GM18873 (cell line): Measurements from ENCODE around the gene ARHGAP5.
"Not testable (repeated sequence)": the region's sequence is repeated elsewhere in the genome, so short reads cannot be mapped to it uniquely, and the experiment has no call there.

ENCODE experiments used
- ATAC-seq: cut with Tn5 transposase; IDR thresholded peaks from one replicate; pipeline ENCODE4 v1.9.1; 2021; ENCODE audit warnings: mild to moderate bottlenecking, moderate library complexity, moderate number of reproducible peaks; ENCODE audit not compliant: unreplicated experiment, low FRiP score

The ARHGAP5 gene

GRCh38 chr14:32104308-32104707 is 27.2 kb downstream of the ARHGAP5 start:
- ATAC-seq: no peak

DNA sequence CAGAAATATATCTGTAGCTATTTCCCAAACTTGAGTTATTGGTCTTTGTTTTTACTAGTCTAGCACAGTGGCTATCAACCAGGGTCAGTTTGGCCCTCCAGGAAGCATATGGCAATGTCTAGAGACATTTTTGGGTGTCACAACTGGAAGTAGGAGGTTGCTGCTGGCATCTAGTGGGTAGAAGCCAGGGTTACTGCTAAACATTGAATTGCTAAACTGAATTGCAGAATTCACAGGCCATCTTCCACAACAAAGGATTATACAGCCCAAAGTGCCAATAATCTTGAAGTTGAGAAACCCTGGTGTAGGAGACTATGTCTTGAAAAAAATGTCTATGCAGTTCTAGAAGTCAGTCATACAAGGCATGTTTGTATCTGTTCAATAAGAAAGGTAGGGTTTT is 27.7 kb downstream of the ARHGAP5 start:
- ATAC-seq: no peak

- ATAC-seq: no peak
These were observed 32.8 kb downstream of the ARHGAP5 start for GRCh38 chr14:32109676-32110547.

DNA sequence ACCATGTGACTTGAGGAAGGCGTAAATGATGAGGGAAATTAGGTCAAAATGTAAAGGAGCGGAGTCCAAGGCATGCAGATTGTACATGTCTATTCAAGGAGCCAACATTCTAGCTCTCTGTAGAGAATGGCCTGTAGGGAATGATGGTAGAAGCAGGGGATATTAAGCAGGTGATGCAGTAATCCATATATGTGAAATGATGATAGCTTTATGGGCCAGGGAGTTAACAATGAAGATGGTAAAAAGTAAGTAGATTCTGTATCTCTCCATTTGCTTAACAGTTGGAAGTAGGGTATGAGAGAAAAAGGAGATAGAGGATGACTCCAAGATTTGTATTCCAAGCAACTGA is 33.4 kb downstream of the ARHGAP5 start:
- ATAC-seq: no peak

DNA sequence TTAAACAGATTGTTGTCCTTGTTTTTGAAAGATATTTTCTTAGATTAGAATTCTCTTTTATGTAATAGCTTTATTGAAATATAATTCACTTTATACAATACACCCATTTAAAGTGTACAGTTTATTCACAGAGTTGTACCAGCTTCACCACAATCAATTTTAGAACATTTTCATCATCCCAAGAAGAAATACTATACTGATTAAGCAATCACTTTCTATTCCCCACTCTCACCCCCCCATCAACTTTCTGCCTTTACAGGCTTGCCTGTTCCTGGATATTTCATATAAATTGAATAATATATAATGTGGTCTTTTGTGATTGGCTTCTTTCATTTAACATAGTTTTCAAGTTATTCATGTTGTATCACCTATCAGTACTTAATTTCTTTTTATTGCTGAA is 44.4 kb downstream of the ARHGAP5 start:
- ATAC-seq: no peak

- ATAC-seq: no peak
These were observed 44.8 kb downstream of the ARHGAP5 start for GRCh38 chr14:32121948-32122347.

DNA sequence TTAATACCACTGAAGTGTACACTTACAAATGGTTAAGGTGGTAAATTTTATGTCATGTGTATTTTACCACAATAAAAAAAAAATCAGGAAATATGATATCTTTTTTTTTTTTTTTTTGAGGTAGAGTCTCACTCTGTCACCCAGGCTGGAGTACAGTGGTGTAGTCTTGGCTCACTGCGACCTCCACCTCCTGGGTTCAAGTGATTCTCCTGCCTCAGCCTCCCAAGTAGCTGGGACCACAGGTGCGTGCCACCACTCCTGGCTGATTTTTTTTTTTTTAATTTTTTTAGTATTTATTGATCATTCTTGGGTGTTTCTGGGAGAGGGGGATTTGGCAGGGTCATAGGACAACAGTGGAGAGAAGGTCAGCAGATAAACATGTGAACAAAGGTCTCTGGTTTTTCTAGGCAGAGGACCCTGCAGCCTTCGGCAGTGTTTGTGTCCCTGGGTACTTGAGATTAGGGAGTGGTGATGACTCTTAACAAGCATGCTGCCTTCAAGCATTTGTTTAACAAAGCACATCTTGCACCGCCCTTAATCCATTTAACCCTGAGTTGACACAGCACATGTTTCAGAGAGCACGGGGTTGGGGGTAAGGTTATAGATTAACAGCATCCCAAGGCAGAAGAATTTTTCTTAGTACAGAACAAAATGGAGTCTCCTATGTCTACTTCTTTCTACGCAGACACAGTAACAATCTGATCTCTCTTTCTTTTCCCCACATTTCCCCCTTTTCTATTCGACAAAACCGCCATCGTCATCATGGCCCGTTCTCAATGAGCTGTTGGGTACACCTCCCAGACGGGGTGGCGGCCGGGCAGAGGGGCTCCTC is 50.0 kb downstream of the ARHGAP5 start:
- ATAC-seq: not testable (repeated sequence)

DNA sequence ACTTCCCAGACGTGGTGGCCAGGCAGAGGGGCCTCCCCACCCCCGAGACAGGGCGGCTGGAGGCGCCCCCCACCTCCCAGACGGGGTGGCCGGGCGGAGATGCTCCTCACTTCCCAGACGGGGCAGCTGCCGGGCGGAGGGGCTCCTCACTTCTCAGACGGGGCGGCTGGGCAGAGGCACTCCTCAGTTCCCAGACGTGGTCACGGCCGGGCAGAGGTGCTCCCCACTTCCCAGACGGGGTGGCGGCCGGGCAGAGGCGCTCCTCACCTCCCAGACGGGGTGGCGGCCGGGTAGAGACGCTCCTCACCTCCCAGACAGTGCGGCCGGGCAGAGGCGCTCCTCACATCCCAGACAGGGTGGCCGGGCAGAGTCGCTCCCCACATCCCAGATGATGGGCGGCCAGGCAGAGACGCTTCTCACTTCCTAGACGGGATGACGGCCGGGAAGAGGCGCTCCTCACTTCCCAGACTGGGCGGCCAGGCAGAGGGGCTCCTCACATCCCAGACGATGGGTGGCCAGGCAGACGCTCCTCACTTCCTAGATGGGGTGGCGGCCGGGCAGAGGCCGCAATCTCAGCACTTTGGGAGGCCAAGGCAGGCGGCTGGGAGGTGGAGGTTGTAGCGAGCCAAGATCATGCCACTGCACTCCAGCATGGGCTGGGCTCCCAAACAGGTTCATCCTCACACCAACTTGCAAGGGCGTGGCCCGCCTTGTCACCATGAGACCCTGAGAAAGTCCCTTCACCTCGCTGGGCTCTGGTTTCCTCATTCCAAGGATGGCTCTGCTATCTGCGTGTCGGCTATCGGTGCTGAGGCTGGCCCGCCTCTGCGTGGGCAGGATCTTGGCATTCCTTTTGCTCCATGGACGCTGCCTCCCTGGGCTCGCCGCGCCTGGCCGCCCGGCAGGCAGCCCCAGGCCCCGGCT is 50.9 kb downstream of the ARHGAP5 start:
- not testable (repeated sequence) for ATAC-seq

DNA sequence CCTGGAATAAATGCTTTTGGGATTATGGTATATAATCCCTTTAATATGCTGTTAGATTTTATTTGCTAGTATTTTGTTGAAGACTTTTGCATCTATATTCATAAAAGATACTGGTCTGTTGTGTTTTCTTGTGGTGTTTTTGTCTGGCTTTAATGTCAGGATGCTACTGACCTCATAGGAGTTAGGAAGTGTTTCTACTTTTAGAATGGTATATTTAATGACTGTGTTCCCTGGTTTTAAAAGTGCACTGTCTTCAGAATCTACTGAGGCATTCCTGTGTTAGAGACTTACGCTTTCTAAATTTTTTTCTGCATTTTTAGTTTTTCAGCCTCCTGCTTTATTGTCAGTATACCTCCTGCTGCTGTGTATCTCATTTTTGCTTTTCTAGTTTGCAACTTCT is 51.6 kb downstream of the ARHGAP5 start:
- no peak for ATAC-seq

DNA sequence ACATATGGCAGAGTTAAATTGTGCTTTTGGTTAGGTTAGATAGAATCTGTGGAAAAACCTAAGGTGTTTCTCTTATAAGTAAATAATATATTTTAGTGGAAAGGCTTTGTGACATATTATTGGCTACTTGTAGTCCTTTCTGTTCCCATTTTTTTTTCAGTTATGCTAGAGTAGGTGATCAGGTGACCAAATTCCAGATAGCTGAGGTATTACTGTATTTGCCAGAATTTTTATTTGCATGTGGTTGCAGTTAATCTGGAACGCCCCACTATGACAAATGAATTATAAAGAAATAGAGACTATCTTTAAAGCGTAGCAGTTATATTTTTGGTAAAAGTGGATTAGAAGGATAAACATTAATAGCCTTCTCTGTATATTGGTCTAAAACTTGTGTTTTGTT is 52.0 kb downstream of the ARHGAP5 start:
- ATAC-seq: no peak

DNA sequence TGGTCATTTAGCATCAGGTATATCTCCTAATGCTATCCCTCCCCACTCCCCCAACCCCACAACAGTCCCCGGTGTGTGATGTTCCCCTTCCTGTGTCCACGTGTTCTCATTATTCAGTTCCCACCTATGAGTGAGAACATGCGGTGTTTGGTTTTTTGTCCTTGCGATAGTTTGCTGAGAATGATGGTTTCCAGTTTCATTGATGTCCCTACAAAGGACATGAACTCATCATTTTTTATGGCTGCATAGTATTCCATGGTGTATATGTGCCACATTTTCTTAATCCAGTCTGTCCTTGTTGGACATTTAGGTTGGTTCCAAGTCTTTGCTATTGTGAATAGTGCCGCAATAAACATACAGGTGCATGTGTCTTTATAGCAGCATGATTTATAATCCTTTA is 54.6 kb downstream of the ARHGAP5 start:
- ATAC-seq: not testable (repeated sequence)

DNA sequence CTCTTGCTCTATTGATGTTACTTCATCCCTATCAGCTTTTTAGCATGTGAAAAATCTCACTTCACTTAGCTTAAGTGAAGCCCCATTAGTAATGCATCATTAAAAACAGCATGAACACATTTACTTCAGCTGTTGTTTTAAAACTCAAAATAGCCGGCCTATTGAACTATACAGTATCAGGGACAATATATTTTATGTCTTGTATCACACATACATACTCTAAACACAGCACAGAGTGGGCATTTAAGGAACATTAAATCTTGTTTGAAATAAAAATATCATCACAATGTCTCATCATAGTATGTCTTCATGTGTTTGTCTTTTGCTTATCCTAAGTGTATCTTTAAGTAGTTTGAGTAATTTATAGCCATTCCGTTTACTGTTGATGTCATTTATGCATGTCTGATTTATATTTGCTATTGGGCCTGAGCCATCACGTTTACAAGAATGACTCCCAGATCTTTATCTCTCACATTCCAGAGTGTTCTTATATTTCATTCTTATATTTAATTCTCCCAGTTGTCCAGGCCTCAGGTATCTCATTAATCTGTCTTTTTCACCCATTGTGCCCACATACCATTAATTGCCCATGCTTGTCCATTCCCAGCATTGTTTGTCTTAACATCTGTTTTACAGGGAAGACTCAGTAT is 57.5 kb downstream of the ARHGAP5 start:
- ATAC-seq: no peak

GRCh38 chr14:32136027-32136825 is 59.1 kb downstream of the ARHGAP5 start:
- ATAC-seq: no peak

DNA sequence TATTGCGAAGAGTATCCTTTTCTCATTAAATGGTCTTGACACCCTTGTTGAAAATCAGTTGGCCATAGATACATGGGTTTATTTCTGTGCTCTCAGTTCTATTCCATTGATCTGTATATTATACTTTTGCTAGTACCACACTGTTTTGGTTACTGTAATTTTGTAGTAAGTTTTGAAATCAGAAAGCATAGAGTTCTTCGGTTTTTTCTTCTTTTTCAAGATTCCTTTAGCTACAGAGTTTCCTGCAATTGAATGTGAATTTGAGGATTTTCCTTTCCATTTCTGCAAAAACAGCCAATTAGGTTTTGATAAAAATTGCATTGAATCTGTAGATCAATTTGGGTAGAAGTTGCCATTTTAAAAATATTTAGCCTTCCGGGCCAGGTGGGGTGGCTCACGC is 60.2 kb downstream of the ARHGAP5 start:
- ATAC-seq: no peak

- ATAC-seq: no peak
These were observed 60.8 kb downstream of the ARHGAP5 start for GRCh38 chr14:32137892-32138291.

- ATAC-seq: no peak
These were observed 65.2 kb downstream of the ARHGAP5 start for GRCh38 chr14:32142341-32142740.

DNA sequence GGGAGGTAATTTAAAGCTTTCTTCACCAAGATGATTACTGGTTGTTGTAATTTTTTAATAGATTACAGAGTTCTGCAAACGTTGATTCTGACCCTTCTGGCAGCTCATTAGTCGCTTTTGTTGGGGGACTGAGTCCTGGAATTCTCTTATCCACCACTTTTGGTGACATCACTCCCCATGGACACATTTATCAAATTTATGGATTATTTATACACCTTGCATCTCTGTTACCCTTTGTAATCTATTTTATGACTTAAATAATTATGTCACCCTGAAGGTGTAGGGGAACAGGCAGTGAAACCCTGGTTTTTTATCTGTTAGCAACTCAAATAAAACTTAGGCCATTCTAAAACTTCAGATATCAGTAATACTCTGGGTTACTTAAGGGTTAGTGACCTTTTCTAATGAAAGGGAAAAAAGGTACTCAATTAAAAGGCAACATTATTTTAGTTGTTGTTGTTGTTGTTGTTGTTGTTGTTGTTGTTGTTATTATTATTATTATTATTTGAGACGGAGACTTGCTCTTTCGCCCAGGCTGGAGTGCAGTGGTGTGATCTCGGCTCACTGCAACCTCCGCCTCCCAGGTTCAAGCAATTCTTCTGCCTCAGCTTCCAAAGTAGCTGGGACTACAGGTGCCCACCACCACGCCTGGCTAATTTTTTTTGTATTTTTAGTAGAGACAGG is 65.8 kb downstream of the ARHGAP5 start:
- ATAC-seq: no peak

GRCh38 chr14:32150392-32150791 is 73.3 kb downstream of the ARHGAP5 start:
- no peak for ATAC-seq

GRCh38 chr14:32166029-32166428 is 88.9 kb downstream of the ARHGAP5 start:
- ATAC-seq: no peak
